Liver (tissue), 9 donors: ENCODE measurements around the gene MYF6. TPM values are rescaled to one million over a fixed set of nuclear protein-coding genes. Genes with fewer than 3 reads are reported as not detected.

Experiments used
- DNase-seq: peaks from one replicate; pipeline ENCODE4 v3.0.0-alpha.2; 2017; ENCODE audit warnings: low spot score
- H3K27ac ChIP-seq, 2 donors: one replicate each; pipeline ENCODE4 v1.7.0; 2013; ENCODE audit warnings: inconsistent platforms in 2 of 2, low read length in 2 of 2, control low read depth in 1 of 2, low read depth in 1 of 2, mild to moderate bottlenecking in 1 of 2
- H3K27me3 ChIP-seq, 4 donors: one replicate each; pipeline versions ENCODE4 v1.6.1 to v1.7.0; 2013; ENCODE audit warnings: low read length in 3 of 4, inconsistent platforms in 1 of 4, mild to moderate bottlenecking in 1 of 4, moderate library complexity in 1 of 4; ENCODE audit not compliant: control insufficient read depth in 4 of 4, insufficient read depth in 4 of 4
- H3K36me3 ChIP-seq, 4 donors: one replicate each; pipeline versions ENCODE4 v1.6.1 to v1.7.0; 2013; ENCODE audit warnings: low read length in 3 of 4, mild to moderate bottlenecking in 3 of 4, low read depth in 1 of 4, moderate library complexity in 1 of 4; ENCODE audit not compliant: control insufficient read depth in 4 of 4, insufficient read depth in 3 of 4
- H3K4me1 ChIP-seq, 4 donors: one replicate each; pipeline versions ENCODE4 v1.6.1 to v1.7.0; 2013; ENCODE audit warnings: low read length in 3 of 4, mild to moderate bottlenecking in 3 of 4, moderate library complexity in 1 of 4; ENCODE audit not compliant: control insufficient read depth in 4 of 4, insufficient read depth in 4 of 4
- H3K4me3 ChIP-seq, 3 donors: one replicate each; pipeline versions ENCODE4 v1.6.1 to v1.7.0; 2013; ENCODE audit warnings: low read length in 3 of 3, control low read depth in 1 of 3, low read depth in 1 of 3, mild to moderate bottlenecking in 1 of 3
- H3K9ac ChIP-seq, 2 donors: one replicate each; pipeline ENCODE4 v1.7.0; 2013; ENCODE audit warnings: low read length in 2 of 2, mild to moderate bottlenecking in 2 of 2, moderate library complexity in 2 of 2, control low read depth in 1 of 2, low read depth in 1 of 2
- H3K9me3 ChIP-seq, 4 donors: one replicate each; pipeline versions ENCODE4 v1.6.1 to v1.7.0; 2013; ENCODE audit warnings: low read length in 3 of 4; ENCODE audit not compliant: control insufficient read depth in 4 of 4
- EGR1 ChIP-seq, 2 donors: IDR thresholded peaks; 2 replicates each; pipeline ENCODE4 v1.6.1; 2016 to 2018; ENCODE audit warnings: antibody characterized with exemption in 2 of 2, low read depth in 2 of 2
- FOXA1 ChIP-seq: IDR thresholded peaks from 2 replicates; pipeline ENCODE4 v1.6.1; 2016; ENCODE audit warnings: antibody characterized with exemption
- FOXA2 ChIP-seq: IDR thresholded peaks from 2 replicates; pipeline ENCODE4 v1.6.1; 2016; ENCODE audit warnings: antibody characterized with exemption
- GABPA ChIP-seq, 2 donors: IDR thresholded peaks in 1 of 2; conservative IDR thresholded peaks in 1 of 2; 2 replicates each; pipeline ENCODE4 v1.6.1; 2016; ENCODE audit warnings: antibody characterized with exemption in 2 of 2, mild to moderate bottlenecking in 1 of 2, moderate library complexity in 1 of 2
- JUND ChIP-seq, 2 donors: IDR thresholded peaks; 2 replicates each; pipeline ENCODE4 v1.6.1; 2016; ENCODE audit warnings: antibody characterized with exemption in 2 of 2
- NR2F2 ChIP-seq: IDR thresholded peaks from 2 replicates; pipeline ENCODE4 v1.6.1; 2016; ENCODE audit warnings: antibody characterized with exemption
- RXRA ChIP-seq, 2 donors: IDR thresholded peaks; 2 replicates each; pipeline ENCODE4 v1.6.1; 2017 to 2018; ENCODE audit warnings: antibody characterized with exemption in 2 of 2, mild to moderate bottlenecking in 1 of 2
- SP1 ChIP-seq: IDR thresholded peaks from 2 replicates; pipeline ENCODE4 v1.6.1; 2018; ENCODE audit warnings: antibody characterized with exemption, mild to moderate bottlenecking
- TAF1 ChIP-seq: conservative IDR thresholded peaks from 2 replicates; pipeline ENCODE4 v1.6.1; 2016; ENCODE audit warnings: antibody characterized with exemption, mild to moderate bottlenecking
- YY1 ChIP-seq: IDR thresholded peaks from 2 replicates; pipeline ENCODE4 v1.6.1; 2016; ENCODE audit warnings: antibody characterized with exemption, mild to moderate bottlenecking
- WGBS: extraction: QIAGEN DNeasy Blood & Tissue Kit; methylation state at CpG from one replicate; pipeline ENCODE4 v1.1.7; 2013; 5-methylcytosine and 5-hydroxymethylcytosine counted together
- polyA plus RNA-seq, 2 donors: library from polyadenylated mRNA; stranded (reverse) in 1 of 2; unstranded in 1 of 2; fragments of 200-250 nt in 1 of 2; fragments of >200 nt in 1 of 2; fragmentation: Nextera tagmentation in 1 of 2; extraction: Ambion mirVana in 1 of 2; gene quantifications; one replicate each; pipeline versions ENCODE4 v1.2.1 to v1.2.3, GENCODE V29; 2013 to 2015
- total RNA-seq, 2 donors: library from RNA; depleted of rRNA; stranded (reverse); fragments of >200 nt; gene quantifications; one replicate each; pipeline ENCODE4 v1.2.3, GENCODE V29; 2014
- TF ChIP-seq, protein P1 (sequence below): IDR thresholded peaks from 2 replicates; pipeline ENCODE4 v1.6.1; 2016; ENCODE audit warnings: antibody characterized with exemption
- TF ChIP-seq, protein P2 (sequence below): IDR thresholded peaks from 2 replicates; pipeline ENCODE4 v1.6.1; 2016; ENCODE audit warnings: antibody characterized with exemption, mild to moderate bottlenecking
- TF ChIP-seq, protein P3 (sequence below): IDR thresholded peaks from 2 replicates; pipeline ENCODE4 v1.6.1; 2016; ENCODE audit warnings: antibody characterized with exemption
- TF ChIP-seq, protein P4 (sequence below): IDR thresholded peaks from 2 replicates; pipeline ENCODE4 v1.6.1; 2016; ENCODE audit warnings: antibody characterized with exemption
- TF ChIP-seq, protein P5 (sequence below): fragments of 150-350 bp; IDR thresholded peaks from 2 replicates; pipeline ENCODE4 v1.5.1; 2017; ENCODE audit warnings: improper control_type of control experiment, low read depth, low read length; ENCODE audit not compliant: missing input control
- donor health status: healthy.
- donor health status: healthy.
- donor health status: healthy.
- donor health status: healthy.
- donor health status: healthy.

MYF6 gene
- total and polyA plus RNA-seq, 4 donors: 0.05 to 0.18 TPM; not detected in 2

- TF ChIP-seq SP1: no peak
- TF ChIP-seq YY1: no peak
- no peak for TF ChIP-seq FOXA2
- TF ChIP-seq, protein P1, sequence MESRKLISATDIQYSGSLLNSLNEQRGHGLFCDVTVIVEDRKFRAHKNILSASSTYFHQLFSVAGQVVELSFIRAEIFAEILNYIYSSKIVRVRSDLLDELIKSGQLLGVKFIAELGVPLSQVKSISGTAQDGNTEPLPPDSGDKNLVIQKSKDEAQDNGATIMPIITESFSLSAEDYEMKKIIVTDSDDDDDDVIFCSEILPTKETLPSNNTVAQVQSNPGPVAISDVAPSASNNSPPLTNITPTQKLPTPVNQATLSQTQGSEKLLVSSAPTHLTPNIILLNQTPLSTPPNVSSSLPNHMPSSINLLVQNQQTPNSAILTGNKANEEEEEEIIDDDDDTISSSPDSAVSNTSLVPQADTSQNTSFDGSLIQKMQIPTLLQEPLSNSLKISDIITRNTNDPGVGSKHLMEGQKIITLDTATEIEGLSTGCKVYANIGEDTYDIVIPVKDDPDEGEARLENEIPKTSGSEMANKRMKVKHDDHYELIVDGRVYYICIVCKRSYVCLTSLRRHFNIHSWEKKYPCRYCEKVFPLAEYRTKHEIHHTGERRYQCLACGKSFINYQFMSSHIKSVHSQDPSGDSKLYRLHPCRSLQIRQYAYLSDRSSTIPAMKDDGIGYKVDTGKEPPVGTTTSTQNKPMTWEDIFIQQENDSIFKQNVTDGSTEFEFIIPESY: no peak
- no peak for TF ChIP-seq EGR1 (IDR thresholded peaks at IDR 0.05; ENCODE audit: low read depth in 2 of 2)
- TF ChIP-seq NR2F2: no peak
These were observed 27.9 kb upstream of the MYF6 start (continued) for GRCh38 chr12:80679346-80680131.

DNA sequence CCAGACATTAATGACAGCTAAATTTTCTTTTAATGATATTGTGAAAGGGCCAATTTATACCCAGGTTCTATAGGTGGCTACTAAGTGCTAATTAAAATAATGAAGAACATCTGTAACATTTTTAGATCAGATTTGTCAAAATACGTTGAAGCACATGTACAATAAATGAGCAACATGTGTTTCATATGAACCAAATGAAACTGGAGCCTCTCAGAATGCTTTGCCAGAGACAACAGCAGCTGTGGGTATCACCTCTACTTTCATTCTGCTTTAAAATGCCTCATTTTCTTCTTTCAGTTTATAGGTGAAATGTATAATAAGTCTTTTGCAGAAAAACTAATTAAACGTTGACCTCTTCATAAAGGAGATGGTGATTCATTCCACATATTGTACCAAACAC lies 26.1 kb upstream of the MYF6 start:
- Histone ChIP-seq H3K9me3 (no peaks in the 10 kb centered on the region), H3K27me3 (no peaks in the 10 kb centered on the region), H3K4me3 (no peak overlapping the region), H3K4me1 (peaks cover 0 to 4% (median 0%) of the 10 kb centered on the region in 4 donors), H3K36me3 (no peaks in the 10 kb centered on the region), H3K27ac (no peak overlapping the region), H3K9ac (no peak overlapping the region)
- DNase-seq: no peak
- 80% methylated on average over 2 of the region's 2 CpGs for WGBS
- TF ChIP-seq GABPA (IDR thresholded peaks at IDR 0.05 in 1 of 2, conservative IDR thresholded peaks at IDR 0.05 in 1 of 2) (no peak), NR2F2 (no peak), JUND (IDR thresholded peaks at IDR 0.05) (no peak), YY1 (no peak), TAF1 (no peak), FOXA1 (no peak), SP1 (no peak), EGR1 (IDR thresholded peaks at IDR 0.05; ENCODE audit: low read depth in 2 of 2) (no peak), RXRA (IDR thresholded peaks at IDR 0.05) (no peak)
- TF ChIP-seq, protein P2, sequence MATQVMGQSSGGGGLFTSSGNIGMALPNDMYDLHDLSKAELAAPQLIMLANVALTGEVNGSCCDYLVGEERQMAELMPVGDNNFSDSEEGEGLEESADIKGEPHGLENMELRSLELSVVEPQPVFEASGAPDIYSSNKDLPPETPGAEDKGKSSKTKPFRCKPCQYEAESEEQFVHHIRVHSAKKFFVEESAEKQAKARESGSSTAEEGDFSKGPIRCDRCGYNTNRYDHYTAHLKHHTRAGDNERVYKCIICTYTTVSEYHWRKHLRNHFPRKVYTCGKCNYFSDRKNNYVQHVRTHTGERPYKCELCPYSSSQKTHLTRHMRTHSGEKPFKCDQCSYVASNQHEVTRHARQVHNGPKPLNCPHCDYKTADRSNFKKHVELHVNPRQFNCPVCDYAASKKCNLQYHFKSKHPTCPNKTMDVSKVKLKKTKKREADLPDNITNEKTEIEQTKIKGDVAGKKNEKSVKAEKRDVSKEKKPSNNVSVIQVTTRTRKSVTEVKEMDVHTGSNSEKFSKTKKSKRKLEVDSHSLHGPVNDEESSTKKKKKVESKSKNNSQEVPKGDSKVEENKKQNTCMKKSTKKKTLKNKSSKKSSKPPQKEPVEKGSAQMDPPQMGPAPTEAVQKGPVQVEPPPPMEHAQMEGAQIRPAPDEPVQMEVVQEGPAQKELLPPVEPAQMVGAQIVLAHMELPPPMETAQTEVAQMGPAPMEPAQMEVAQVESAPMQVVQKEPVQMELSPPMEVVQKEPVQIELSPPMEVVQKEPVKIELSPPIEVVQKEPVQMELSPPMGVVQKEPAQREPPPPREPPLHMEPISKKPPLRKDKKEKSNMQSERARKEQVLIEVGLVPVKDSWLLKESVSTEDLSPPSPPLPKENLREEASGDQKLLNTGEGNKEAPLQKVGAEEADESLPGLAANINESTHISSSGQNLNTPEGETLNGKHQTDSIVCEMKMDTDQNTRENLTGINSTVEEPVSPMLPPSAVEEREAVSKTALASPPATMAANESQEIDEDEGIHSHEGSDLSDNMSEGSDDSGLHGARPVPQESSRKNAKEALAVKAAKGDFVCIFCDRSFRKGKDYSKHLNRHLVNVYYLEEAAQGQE: no peak
- TF ChIP-seq, protein P3, sequence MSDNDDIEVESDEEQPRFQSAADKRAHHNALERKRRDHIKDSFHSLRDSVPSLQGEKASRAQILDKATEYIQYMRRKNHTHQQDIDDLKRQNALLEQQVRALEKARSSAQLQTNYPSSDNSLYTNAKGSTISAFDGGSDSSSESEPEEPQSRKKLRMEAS: no peak
- TF ChIP-seq, protein P4, sequence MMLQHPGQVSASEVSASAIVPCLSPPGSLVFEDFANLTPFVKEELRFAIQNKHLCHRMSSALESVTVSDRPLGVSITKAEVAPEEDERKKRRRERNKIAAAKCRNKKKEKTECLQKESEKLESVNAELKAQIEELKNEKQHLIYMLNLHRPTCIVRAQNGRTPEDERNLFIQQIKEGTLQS: no peak
- TF ChIP-seq, protein P5, sequence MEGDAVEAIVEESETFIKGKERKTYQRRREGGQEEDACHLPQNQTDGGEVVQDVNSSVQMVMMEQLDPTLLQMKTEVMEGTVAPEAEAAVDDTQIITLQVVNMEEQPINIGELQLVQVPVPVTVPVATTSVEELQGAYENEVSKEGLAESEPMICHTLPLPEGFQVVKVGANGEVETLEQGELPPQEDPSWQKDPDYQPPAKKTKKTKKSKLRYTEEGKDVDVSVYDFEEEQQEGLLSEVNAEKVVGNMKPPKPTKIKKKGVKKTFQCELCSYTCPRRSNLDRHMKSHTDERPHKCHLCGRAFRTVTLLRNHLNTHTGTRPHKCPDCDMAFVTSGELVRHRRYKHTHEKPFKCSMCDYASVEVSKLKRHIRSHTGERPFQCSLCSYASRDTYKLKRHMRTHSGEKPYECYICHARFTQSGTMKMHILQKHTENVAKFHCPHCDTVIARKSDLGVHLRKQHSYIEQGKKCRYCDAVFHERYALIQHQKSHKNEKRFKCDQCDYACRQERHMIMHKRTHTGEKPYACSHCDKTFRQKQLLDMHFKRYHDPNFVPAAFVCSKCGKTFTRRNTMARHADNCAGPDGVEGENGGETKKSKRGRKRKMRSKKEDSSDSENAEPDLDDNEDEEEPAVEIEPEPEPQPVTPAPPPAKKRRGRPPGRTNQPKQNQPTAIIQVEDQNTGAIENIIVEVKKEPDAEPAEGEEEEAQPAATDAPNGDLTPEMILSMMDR: no peak
